CD4-positive, CD25-positive, alpha-beta regulatory T cell (primary cell): ENCODE results near the gene CEACAM16. TPM values are rescaled to one million over a fixed set of nuclear protein-coding genes. Genes with fewer than 3 reads are reported as not detected.
A peak's percentile ranks its signal among the peaks of the same experiment; 100 is the strongest.

Experiments
- ATAC-seq, 2 donors: fragments of 150-1000 bp; cut with Tn5 transposase; one replicate each; pipeline ENCODE4 v1.10.0; 2021; ENCODE audit warnings: low read depth in 2 of 2, moderate number of reproducible peaks in 2 of 2, moderate library complexity in 1 of 2
- DNase-seq, 3 donors: peaks; one replicate each; pipeline versions ENCODE4 v3.0.0 to v3.0.0-alpha.2; 2012 to 2022; ENCODE audit warnings: mixed read lengths in 1 of 3
- H3K27ac ChIP-seq: one replicate; pipeline ENCODE4 v1.7.0; 2013; ENCODE audit warnings: mild to moderate bottlenecking, low read length; ENCODE audit not compliant: insufficient read depth, poor library complexity, severe bottlenecking
- H3K27me3 ChIP-seq: one replicate; pipeline ENCODE4 v1.7.0; 2013; ENCODE audit warnings: low read length; ENCODE audit not compliant: control insufficient read depth, insufficient read depth
- H3K36me3 ChIP-seq: one replicate; pipeline ENCODE4 v1.7.0; 2013; ENCODE audit warnings: mild to moderate bottlenecking, low read length, moderate library complexity; ENCODE audit not compliant: control insufficient read depth, insufficient read depth
- H3K4me1 ChIP-seq: 2 replicates; pipeline ENCODE4 v1.7.0; 2013; ENCODE audit warnings: mild to moderate bottlenecking, low read length; ENCODE audit not compliant: insufficient read depth, control insufficient read depth, poor library complexity, severe bottlenecking
- H3K4me3 ChIP-seq: one replicate; pipeline ENCODE4 v1.7.0; 2013; ENCODE audit warnings: low read depth, mild to moderate bottlenecking, low read length, moderate library complexity
- H3K9me3 ChIP-seq, 2 experiments: 1 replicate in 1 of 2; 2 replicates in 1 of 2; pipeline ENCODE4 v1.7.0; 2013; ENCODE audit warnings: low read length in 2 of 2, mild to moderate bottlenecking in 1 of 2, moderate library complexity in 1 of 2; ENCODE audit not compliant: control insufficient read depth in 2 of 2
- H3K27ac Mint-ChIP-seq, 3 donors: one replicate each; pipeline ENCODE4 v1.8.0; 2020 to 2022; ENCODE audit warnings: mild to moderate bottlenecking in 3 of 3, mixed read lengths in 3 of 3, moderate library complexity in 2 of 3
- H3K27me3 Mint-ChIP-seq: one replicate; pipeline ENCODE4 v1.8.0; 2022; ENCODE audit warnings: mild to moderate bottlenecking, mixed read lengths
- H3K36me3 Mint-ChIP-seq: one replicate; pipeline ENCODE4 v1.8.0; 2020; ENCODE audit warnings: mixed read lengths
- H3K4me1 Mint-ChIP-seq, 4 donors: one replicate each; pipeline ENCODE4 v1.8.0; 2020 to 2022; ENCODE audit warnings: mixed read lengths in 4 of 4, mild to moderate bottlenecking in 1 of 4
- H3K4me3 Mint-ChIP-seq, 4 donors: one replicate each; pipeline ENCODE4 v1.8.0; 2020 to 2022; ENCODE audit warnings: mild to moderate bottlenecking in 4 of 4, mixed read lengths in 4 of 4, moderate library complexity in 3 of 4
- H3K9me3 Mint-ChIP-seq, 7 donors: one replicate each; pipeline ENCODE4 v1.8.0; 2020 to 2022; ENCODE audit warnings: mixed read lengths in 7 of 7, mild to moderate bottlenecking in 3 of 7, moderate library complexity in 2 of 7
- polyA plus RNA-seq, 4 donors: library from polyadenylated mRNA; unstranded; fragments of 300-500 nt; fragmentation: Illumina TruSeq; gene quantifications; one replicate each; pipeline ENCODE4 v1.2.3, GENCODE V29; 2021
- total RNA-seq: library from RNA; stranded (reverse); gene quantifications from one replicate; pipeline ENCODE4 v1.2.3, GENCODE V29; 2022

Gene CEACAM16
- total and polyA plus RNA-seq, 5 donors from 2014 or later, result not detected

GRCh38 chr19:44686896-44687295 lies 12.1 kb upstream of the CEACAM16 start:
- peaks cover 17% of the 10 kb centered on the region for H3K27me3 Mint-ChIP-seq
- Histone ChIP-seq H3K9me3 (no peaks in the 10 kb centered on the region), H3K27me3 (no peaks in the 10 kb centered on the region), H3K36me3 (no peaks in the 10 kb centered on the region), H3K27ac (no peak overlapping the region), H3K4me1 (peaks cover 6% of the 10 kb centered on the region), H3K4me3 (no peak overlapping the region)
- no peak overlapping the region for H3K27ac Mint-ChIP-seq
- peaks cover 0 to 21% (median 9%) of the 10 kb centered on the region in 4 donors for H3K4me1 Mint-ChIP-seq
- no peaks in the 10 kb centered on the region for H3K36me3 Mint-ChIP-seq
- no peak for DNase-seq
- no peak overlapping the region for H3K4me3 Mint-ChIP-seq
- no peaks in the 10 kb centered on the region for H3K9me3 Mint-ChIP-seq
- ATAC-seq, result no peak

- H3K36me3 Mint-ChIP-seq, result no peaks in the 10 kb centered on the region
- H3K27ac Mint-ChIP-seq, result peak overlapping the region in 1 of 3 donors; percentile 91
Observed at GRCh38 chr19:44687888-44688287, 11.1 kb upstream of the CEACAM16 start.

GRCh38 chr19:44689290-44690130 lies 9.4 kb upstream of the CEACAM16 start:
- Mint-ChIP-seq H3K27ac (peak overlapping the region in 2 of 3 donors; percentile 3 to 11), H3K4me1 (peaks cover 6 to 36% (median 22%) of the 10 kb centered on the region in 4 donors), H3K9me3 (no peaks in the 10 kb centered on the region), H3K4me3 (peak overlapping the region in 1 of 4 donors; percentile 21), H3K27me3 (peaks cover 12% of the 10 kb centered on the region), H3K36me3 (no peaks in the 10 kb centered on the region)
- Histone ChIP-seq H3K27ac (no peak overlapping the region), H3K9me3 (no peaks in the 10 kb centered on the region), H3K27me3 (no peaks in the 10 kb centered on the region), H3K36me3 (no peaks in the 10 kb centered on the region), H3K4me1 (peaks cover 17% of the 10 kb centered on the region), H3K4me3 (no peak overlapping the region)
- ATAC-seq, result peak; percentile 33 to 40
- peak; percentile 67 to 77 (median 68) for DNase-seq

More at GRCh38 chr19:44687888-44688287, 11.1 kb upstream of the CEACAM16 start:
- Mint-ChIP-seq H3K4me1 (peaks cover 5 to 31% (median 18%) of the 10 kb centered on the region in 4 donors), H3K27me3 (peaks cover 17% of the 10 kb centered on the region), H3K4me3 (no peak overlapping the region), H3K9me3 (no peaks in the 10 kb centered on the region)
- no peaks in the 10 kb centered on the region for H3K9me3 ChIP-seq
- H3K27ac ChIP-seq, result no peak overlapping the region
- DNase-seq (no peak), ATAC-seq (no peak)
- H3K4me3 ChIP-seq, result no peak overlapping the region
- H3K36me3 ChIP-seq, result no peaks in the 10 kb centered on the region
- H3K4me1 ChIP-seq, result peaks cover 16% of the 10 kb centered on the region
- no peaks in the 10 kb centered on the region for H3K27me3 ChIP-seq

- H3K9me3 Mint-ChIP-seq, result no peaks in the 10 kb centered on the region
- peaks cover 6 to 32% (median 20%) of the 10 kb centered on the region in 4 donors for H3K4me1 Mint-ChIP-seq
- H3K9me3 ChIP-seq, result no peaks in the 10 kb centered on the region
- DNase-seq, result no peak
- H3K36me3 Mint-ChIP-seq, result no peaks in the 10 kb centered on the region
- H3K27me3 ChIP-seq, result no peaks in the 10 kb centered on the region
- H3K4me3 ChIP-seq, result no peak overlapping the region
- no peak overlapping the region for H3K4me3 Mint-ChIP-seq
- H3K27ac Mint-ChIP-seq, result no peak overlapping the region
- H3K27me3 Mint-ChIP-seq, result peaks cover 6% of the 10 kb centered on the region
- peaks cover 17% of the 10 kb centered on the region for H3K4me1 ChIP-seq
- no peak for ATAC-seq
- H3K36me3 ChIP-seq, result no peaks in the 10 kb centered on the region
- H3K27ac ChIP-seq, result no peak overlapping the region
Observed at GRCh38 chr19:44690131-44690440, 8.9 kb upstream of the CEACAM16 start.

GRCh38 chr19:44692379-44692721 lies 6.6 kb upstream of the CEACAM16 start:
- H3K27me3 Mint-ChIP-seq, result peaks cover 5% of the 10 kb centered on the region
- ATAC-seq (peak; percentile 38 to 43), DNase-seq (no peak)
- peak overlapping the region; percentile 72 for H3K27ac ChIP-seq
- peak overlapping the region; percentile 49 to 81 (median 76) for H3K4me3 Mint-ChIP-seq
- H3K36me3 ChIP-seq, result no peaks in the 10 kb centered on the region
- H3K4me1 ChIP-seq, result peaks cover 17% of the 10 kb centered on the region
- peak overlapping the region; percentile 48 for H3K4me3 ChIP-seq
- H3K9me3 ChIP-seq, result no peaks in the 10 kb centered on the region
- peak overlapping the region; percentile 85 to 97 (median 90) for H3K27ac Mint-ChIP-seq
- peaks cover 6 to 30% (median 19%) of the 10 kb centered on the region in 4 donors for H3K4me1 Mint-ChIP-seq
- H3K9me3 Mint-ChIP-seq, result no peaks in the 10 kb centered on the region
- H3K27me3 ChIP-seq, result no peaks in the 10 kb centered on the region
- no peaks in the 10 kb centered on the region for H3K36me3 Mint-ChIP-seq

GRCh38 chr19:44694184-44694579 lies 4.8 kb upstream of the CEACAM16 start:
- Mint-ChIP-seq H3K4me1 (peaks cover 6 to 28% (median 18%) of the 10 kb centered on the region in 4 donors), H3K27me3 (no peaks in the 10 kb centered on the region), H3K9me3 (no peaks in the 10 kb centered on the region), H3K4me3 (no peak overlapping the region), H3K27ac (peak overlapping the region in 2 of 3 donors; percentile 56 to 59), H3K36me3 (no peaks in the 10 kb centered on the region)
- Histone ChIP-seq H3K4me3 (no peak overlapping the region), H3K27me3 (no peaks in the 10 kb centered on the region), H3K27ac (no peak overlapping the region), H3K9me3 (no peaks in the 10 kb centered on the region), H3K4me1 (peaks cover 17% of the 10 kb centered on the region), H3K36me3 (no peaks in the 10 kb centered on the region)
- ATAC-seq (no peak), DNase-seq (peak in 1 of 3 donors; percentile 39)

GRCh38 chr19:44696939-44697669 lies 1.8 kb upstream of the CEACAM16 start:
- Mint-ChIP-seq H3K4me1 (peaks cover 6 to 15% (median 10%) of the 10 kb centered on the region in 4 donors), H3K27ac (peak overlapping the region in 2 of 3 donors; percentile 70 to 91), H3K27me3 (no peaks in the 10 kb centered on the region), H3K36me3 (no peaks in the 10 kb centered on the region), H3K4me3 (no peak overlapping the region), H3K9me3 (no peaks in the 10 kb centered on the region)
- Histone ChIP-seq H3K27ac (no peak overlapping the region), H3K9me3 (no peaks in the 10 kb centered on the region), H3K36me3 (no peaks in the 10 kb centered on the region), H3K4me3 (no peak overlapping the region), H3K4me1 (peaks cover 9% of the 10 kb centered on the region), H3K27me3 (no peaks in the 10 kb centered on the region)
- DNase-seq (no peak), ATAC-seq (no peak)
